ENCODE measurements around the gene STPG4.
"Not testable (repeated sequence)": the region's sequence is repeated elsewhere in the genome, so short reads cannot be mapped to it uniquely, and the experiment has no call there.

DNA sequence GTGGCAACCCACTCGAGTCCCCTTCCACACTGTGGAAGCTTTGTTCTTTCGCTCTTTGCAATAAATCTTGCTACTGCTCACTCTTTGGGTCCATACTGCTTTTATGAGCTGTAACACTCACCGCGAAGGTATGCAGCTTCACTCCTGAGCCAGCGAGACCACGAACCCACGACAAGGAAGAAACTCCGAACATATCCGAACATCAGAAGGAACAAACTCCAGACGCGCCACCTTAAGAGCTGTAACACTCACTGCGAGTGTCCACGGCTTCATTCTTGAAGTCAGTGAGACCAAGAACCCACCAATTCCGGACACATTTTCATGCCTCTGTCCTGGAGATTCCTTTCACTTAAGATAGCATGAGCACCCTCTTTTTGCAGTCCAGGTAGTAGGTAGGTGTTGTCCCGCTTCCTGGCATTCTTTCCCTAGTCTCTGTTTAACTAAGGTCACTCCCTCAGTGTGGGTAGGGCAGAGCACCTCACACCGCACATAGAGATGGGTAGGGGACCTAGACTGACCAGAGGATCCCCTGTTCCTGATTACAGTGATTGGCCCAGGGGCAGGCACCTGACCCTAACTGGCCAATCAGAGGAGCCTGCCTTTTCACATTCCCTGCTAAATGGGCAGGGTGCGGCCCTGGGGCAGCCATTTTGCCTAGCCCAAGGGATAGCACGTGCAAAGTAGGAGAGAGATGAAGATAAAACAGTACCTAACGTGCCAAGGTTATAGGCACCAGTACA is 46.7 kb downstream of the STPG4 start:
- TF ChIP-seq, protein P1, sequence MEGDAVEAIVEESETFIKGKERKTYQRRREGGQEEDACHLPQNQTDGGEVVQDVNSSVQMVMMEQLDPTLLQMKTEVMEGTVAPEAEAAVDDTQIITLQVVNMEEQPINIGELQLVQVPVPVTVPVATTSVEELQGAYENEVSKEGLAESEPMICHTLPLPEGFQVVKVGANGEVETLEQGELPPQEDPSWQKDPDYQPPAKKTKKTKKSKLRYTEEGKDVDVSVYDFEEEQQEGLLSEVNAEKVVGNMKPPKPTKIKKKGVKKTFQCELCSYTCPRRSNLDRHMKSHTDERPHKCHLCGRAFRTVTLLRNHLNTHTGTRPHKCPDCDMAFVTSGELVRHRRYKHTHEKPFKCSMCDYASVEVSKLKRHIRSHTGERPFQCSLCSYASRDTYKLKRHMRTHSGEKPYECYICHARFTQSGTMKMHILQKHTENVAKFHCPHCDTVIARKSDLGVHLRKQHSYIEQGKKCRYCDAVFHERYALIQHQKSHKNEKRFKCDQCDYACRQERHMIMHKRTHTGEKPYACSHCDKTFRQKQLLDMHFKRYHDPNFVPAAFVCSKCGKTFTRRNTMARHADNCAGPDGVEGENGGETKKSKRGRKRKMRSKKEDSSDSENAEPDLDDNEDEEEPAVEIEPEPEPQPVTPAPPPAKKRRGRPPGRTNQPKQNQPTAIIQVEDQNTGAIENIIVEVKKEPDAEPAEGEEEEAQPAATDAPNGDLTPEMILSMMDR (IDR thresholded peaks at IDR 0.05): not testable (repeated sequence)
- TF ChIP-seq POLR2AphosphoS5, POLR2A (IDR thresholded peaks at IDR 0.05): not testable (repeated sequence)

All from prostate gland (tissue), 2 donors.